Endothelial cell of umbilical vein (primary cell): ENCODE results near the gene MKLN1. TPM values are rescaled to one million over a fixed set of nuclear protein-coding genes. Genes with fewer than 3 reads are reported as not detected.

Experiments
- BruUV-seq: library from RNA; stranded (reverse); fragments of 400-500 nt; replicated peaks from 2 replicates; lab custom pipeline; 2021; lab: Mats Ljungman, UMichigan
- CTCF ChIA-PET: fragments of 300-600, 350-600 bp; sonication (Branson Sonifier 250); formaldehyde crosslinking; loops from one replicate; lab custom pipeline; 2021; ENCODE audit warnings: antibody characterized with exemption, inconsistent platforms; lab: Charles Lee
- POLR2A ChIA-PET: fragments of 300-600, 350-600 bp; sonication (Branson Sonifier 250); formaldehyde crosslinking; loops from one replicate; lab custom pipeline; 2021; ENCODE audit warnings: antibody characterized with exemption, inconsistent platforms; lab: Charles Lee
- DNase-seq: peaks from one replicate; pipeline ENCODE4 v3.0.0-alpha.2; 2011; ENCODE audit warnings: low read depth, low spot score
- FAIRE-seq: peaks from 2 replicates; lab custom pipeline; 2011; peaks lifted over from hg19 to GRCh38; lab: Jason Lieb, UNC
- H2AFZ ChIP-seq: 2 replicates; pipeline ENCODE4 v1.6.0; 2012; ENCODE audit warnings: low read depth, low read length, control low read depth, inconsistent platforms
- H3K27ac ChIP-seq: 2 replicates; pipeline ENCODE4 v1.5.1; 2011; ENCODE audit warnings: low read depth, mild to moderate bottlenecking, control low read depth, low read length, moderate library complexity; ENCODE audit not compliant: insufficient read depth
- H3K27me3 ChIP-seq, 2 experiments: 2 replicates each; pipeline versions ENCODE4 v1.6.0 to v1.6.1; 2011; ENCODE audit warnings: low read length in 2 of 2, mixed read lengths in 1 of 2; ENCODE audit not compliant: control insufficient read depth in 2 of 2, insufficient read depth in 2 of 2
- H3K36me3 ChIP-seq, 2 experiments: 2 replicates in 1 of 2; 3 replicates in 1 of 2; pipeline ENCODE4 v1.5.1; 2011; ENCODE audit warnings: low read length in 2 of 2, mild to moderate bottlenecking in 1 of 2, moderate library complexity in 1 of 2; ENCODE audit not compliant: control insufficient read depth in 2 of 2, insufficient read depth in 2 of 2; ENCODE audit errors: extremely low read depth in 1 of 2
- H3K4me1 ChIP-seq: 3 replicates; pipeline ENCODE4 v1.5.1; 2011; ENCODE audit warnings: mild to moderate bottlenecking, low read length; ENCODE audit not compliant: control insufficient read depth, insufficient read depth; ENCODE audit errors: extremely low read depth
- H3K4me2 ChIP-seq: 2 replicates; pipeline ENCODE4 v1.6.1; 2011; ENCODE audit warnings: low read length, control low read depth, mixed read lengths; ENCODE audit not compliant: insufficient read depth
- H3K4me3 ChIP-seq, 3 experiments: fragments of 200-600 bp in 1 of 3; sonication (generic), shearing (Covaris generic) in 1 of 3; replicated peaks in 1 of 3; 2 replicates each; pipeline ENCODE4 v1.5.1; 2011 to 2016; ENCODE audit warnings: control low read depth in 3 of 3, low read length in 3 of 3, mild to moderate bottlenecking in 2 of 3, inconsistent platforms in 1 of 3, low read depth in 1 of 3, moderate library complexity in 1 of 3; ENCODE audit not compliant: insufficient read depth in 1 of 3
- H3K79me2 ChIP-seq: 2 replicates; pipeline ENCODE4 v1.6.0; 2012; ENCODE audit warnings: low read length, inconsistent platforms; ENCODE audit not compliant: control insufficient read depth, insufficient read depth
- H3K9ac ChIP-seq: replicated peaks from 2 replicates; pipeline ENCODE3; 2011; ENCODE audit warnings: low read length, control low read depth; ENCODE audit not compliant: insufficient read depth; ENCODE audit errors: extremely low read depth
- H3K9me1 ChIP-seq: replicated peaks from 3 replicates; pipeline ENCODE4 v1.6.0; 2011; ENCODE audit warnings: mild to moderate bottlenecking, low read length; ENCODE audit not compliant: control insufficient read depth, insufficient read depth; ENCODE audit errors: extremely low read depth
- H3K9me3 ChIP-seq: replicated peaks from 2 replicates; pipeline ENCODE4 v1.5.1; 2012; ENCODE audit warnings: low read length, inconsistent platforms; ENCODE audit not compliant: control insufficient read depth, insufficient read depth
- H4K20me1 ChIP-seq: replicated peaks from 2 replicates; pipeline ENCODE3; 2011; ENCODE audit warnings: mild to moderate bottlenecking, low read length; ENCODE audit not compliant: control insufficient read depth, insufficient read depth; ENCODE audit errors: extremely low read depth
- CTCF ChIP-seq, 2 donors: IDR thresholded peaks; 1 replicate in 1 of 2; 2 replicates in 1 of 2; pipeline ENCODE4 v1.5.1; 2011; ENCODE audit warnings: low read length in 2 of 2, mild to moderate bottlenecking in 2 of 2, moderate library complexity in 2 of 2, control low read depth in 1 of 2, inconsistent platforms in 1 of 2, low read depth in 1 of 2; ENCODE audit not compliant: insufficient read depth in 1 of 2; ENCODE audit errors: extremely low read depth in 1 of 2
- EZH2 ChIP-seq: IDR thresholded peaks from 2 replicates; pipeline ENCODE4 v1.6.1; 2012; ENCODE audit warnings: borderline replicate concordance, low read depth, mild to moderate bottlenecking, moderate library complexity, low read length, inconsistent platforms; ENCODE audit not compliant: severe bottlenecking
- FOS ChIP-seq: IDR thresholded peaks from 2 replicates; pipeline ENCODE4 v1.6.1; 2011; ENCODE audit warnings: mild to moderate bottlenecking, low read length, moderate library complexity, borderline replicate concordance; ENCODE audit not compliant: insufficient read depth
- GATA2 ChIP-seq: IDR thresholded peaks from 2 replicates; pipeline ENCODE4 v1.7.0; 2011; ENCODE audit warnings: low read depth, mild to moderate bottlenecking, moderate library complexity, mixed read lengths, low read length; ENCODE audit not compliant: insufficient read length, insufficient read depth
- JUN ChIP-seq: IDR thresholded peaks from 2 replicates; pipeline ENCODE4 v1.6.1; 2011; ENCODE audit warnings: borderline replicate concordance, low read depth; ENCODE audit not compliant: insufficient read length, insufficient read depth
- MAX ChIP-seq: IDR thresholded peaks from 2 replicates; pipeline ENCODE4 v1.6.1; 2011; ENCODE audit not compliant: insufficient read depth, insufficient read length
- MYC ChIP-seq: IDR thresholded peaks from one replicate; pipeline ENCODE4 v1.6.1; 2011; ENCODE audit warnings: mild to moderate bottlenecking, low read depth, low read length
- POLR2A ChIP-seq: IDR thresholded peaks from 2 replicates; pipeline ENCODE4 v1.6.1; 2012; ENCODE audit warnings: low read depth, mild to moderate bottlenecking, control low read depth, low read length
- POLR2AphosphoS5 ChIP-seq: IDR thresholded peaks from 2 replicates; pipeline ENCODE4 v1.6.1; 2012; ENCODE audit warnings: low read depth, mild to moderate bottlenecking, control low read depth, low read length, moderate library complexity; ENCODE audit not compliant: insufficient read depth
- dilution Hi-C: fragments of 300-500 bp; cut with MboI; formaldehyde crosslinking; loops from one replicate; pipeline ENCODE4 v1.15.0; 2019; ENCODE audit warnings: low sequenced_read_pairs; ENCODE audit not compliant: extremely low pct_ligation_motif_present
- intact Hi-C: fragments of 100-400 bp; cut with micrococcal nuclease; formaldehyde crosslinking; loops from one replicate; pipeline ENCODE4 v1.10.0; 2022
- polyA plus RNA-seq, 4 experiments: library from polyadenylated mRNA; depleted of rRNA in 3 of 4; stranded (reverse) in 3 of 4; unstranded in 1 of 4; fragments of >200 nt; gene quantifications; 2 replicates each; pipeline versions ENCODE4 v1.2.1 to v1.2.3, GENCODE V29; 2011 to 2012; ENCODE audit warnings: missing spikeins in 1 of 4
- total RNA-seq: library from RNA; stranded (reverse); gene quantifications from 2 replicates; pipeline ENCODE4 v1.2.3, GENCODE V29; 2021

The MKLN1 gene
- total and polyA plus RNA-seq, 2 donors (not counting 3 experiments of a cell fraction or from before 2014, with no cell fraction given) = 12.2 to 32.1 TPM

- BruUV-seq = no TSS peak
- Histone ChIP-seq H4K20me1 (no peaks in the 10 kb centered on the region), H3K4me3 (no peak overlapping the region), H3K9me1 (no peaks in the 10 kb centered on the region), H3K4me2 (no peak overlapping the region), H3K9me3 (no peaks in the 10 kb centered on the region), H3K27ac (no peak overlapping the region), H2AFZ (no peak overlapping the region), H3K27me3 (no peaks in the 10 kb centered on the region), H3K36me3 (no peaks in the 10 kb centered on the region), H3K4me1 (no peaks in the 10 kb centered on the region), H3K79me2 (no peaks in the 10 kb centered on the region), H3K9ac (no peak overlapping the region)
- CTCF ChIA-PET = interaction anchor here (1.5 kb wide), 1 partner anchor 12 kb away, joined by 3 read pairs; no protein-coding TSS in a partner anchor
- intact Hi-C loops = no loop called here
- POLR2A ChIA-PET = no interaction called here
- DNase-seq (no peak), FAIRE-seq (no peak)
- no peak for TF ChIP-seq JUN
- no peak for TF ChIP-seq EZH2
- no peak for TF ChIP-seq FOS
- no peak for TF ChIP-seq GATA2
- no peak for TF ChIP-seq CTCF (IDR thresholded peaks at IDR 0.05; ENCODE audit: extremely low read depth in 1 of 2, insufficient read depth in 1 of 2, low read depth in 1 of 2, low read length in 2 of 2)
- TF ChIP-seq MAX = no peak
- TF ChIP-seq POLR2AphosphoS5 = no peak
- TF ChIP-seq MYC = no peak
- TF ChIP-seq POLR2A = no peak
- dilution Hi-C loops = no loop called here
Observed at GRCh38 chr7:131431756-131432155, 104.1 kb downstream of the MKLN1 start.
